Measurements from ENCODE around the gene AFF3.

The AFF3 gene

GRCh38 chr2:99900556-99900955 is 241.8 kb downstream of the AFF3 start:
- no peak for TF ChIP-seq CTCF (IDR thresholded peaks at IDR 0.05)
- no peaks in the 10 kb centered on the region for H3K9me3 ChIP-seq
- no peaks in the 10 kb centered on the region for H3K4me1 ChIP-seq (ENCODE audit: control insufficient read depth in 1 of 2, insufficient read depth in 1 of 2, low read depth in 1 of 2, low read length in 1 of 2)
- no peak overlapping the region for H3K4me3 ChIP-seq (ENCODE audit: low read depth in 1 of 2, low read length in 1 of 2)
- H3K27ac ChIP-seq = no peak overlapping the region
- no peaks in the 10 kb centered on the region for H3K27me3 ChIP-seq
- H3K36me3 ChIP-seq = no peaks in the 10 kb centered on the region

GRCh38 chr2:99899882-99900281 is 242.5 kb downstream of the AFF3 start:
- Histone ChIP-seq H3K9me3 (no peaks in the 10 kb centered on the region), H3K27ac (no peak overlapping the region), H3K4me1 (ENCODE audit: control insufficient read depth in 1 of 2, insufficient read depth in 1 of 2, low read depth in 1 of 2, low read length in 1 of 2) (no peaks in the 10 kb centered on the region), H3K27me3 (no peaks in the 10 kb centered on the region), H3K4me3 (ENCODE audit: low read depth in 1 of 2, low read length in 1 of 2) (no peak overlapping the region), H3K36me3 (no peaks in the 10 kb centered on the region)
- TF ChIP-seq CTCF (IDR thresholded peaks at IDR 0.05) = no peak

GRCh38 chr2:99899058-99899855 is 243.1 kb downstream of the AFF3 start:
- no peak for TF ChIP-seq CTCF (IDR thresholded peaks at IDR 0.05)
- Histone ChIP-seq H3K27ac (no peak overlapping the region), H3K27me3 (no peaks in the 10 kb centered on the region), H3K4me3 (ENCODE audit: low read depth in 1 of 2, low read length in 1 of 2) (no peak overlapping the region), H3K9me3 (no peaks in the 10 kb centered on the region), H3K36me3 (no peaks in the 10 kb centered on the region), H3K4me1 (ENCODE audit: control insufficient read depth in 1 of 2, insufficient read depth in 1 of 2, low read depth in 1 of 2, low read length in 1 of 2) (no peaks in the 10 kb centered on the region)

- Histone ChIP-seq H3K27ac (no peak overlapping the region), H3K4me3 (ENCODE audit: low read depth in 1 of 2, low read length in 1 of 2) (no peak overlapping the region), H3K4me1 (ENCODE audit: control insufficient read depth in 1 of 2, insufficient read depth in 1 of 2, low read depth in 1 of 2, low read length in 1 of 2) (no peaks in the 10 kb centered on the region), H3K27me3 (no peaks in the 10 kb centered on the region), H3K9me3 (no peaks in the 10 kb centered on the region), H3K36me3 (no peaks in the 10 kb centered on the region)
- TF ChIP-seq CTCF (IDR thresholded peaks at IDR 0.05) = no peak
Measured at GRCh38 chr2:99898336-99899048, 243.9 kb downstream of the AFF3 start.

- no peaks in the 10 kb centered on the region for H3K36me3 ChIP-seq
- no peak overlapping the region for H3K27ac ChIP-seq
- no peak overlapping the region for H3K4me3 ChIP-seq (ENCODE audit: low read depth in 1 of 2, low read length in 1 of 2)
- no peak for TF ChIP-seq CTCF (IDR thresholded peaks at IDR 0.05)
- no peaks in the 10 kb centered on the region for H3K27me3 ChIP-seq
- H3K9me3 ChIP-seq = no peaks in the 10 kb centered on the region
- no peaks in the 10 kb centered on the region for H3K4me1 ChIP-seq (ENCODE audit: control insufficient read depth in 1 of 2, insufficient read depth in 1 of 2, low read depth in 1 of 2, low read length in 1 of 2)
Measured at GRCh38 chr2:99891428-99891780, 251.0 kb downstream of the AFF3 start.
